ENCODE results near the gene STARD8. TPM values are rescaled to one million over a fixed set of nuclear protein-coding genes. Genes with fewer than 3 reads are reported as not detected.

STARD8 gene
- total and polyA plus RNA-seq, 2 donors (not counting 3 experiments of a cell fraction or from before 2014, with no cell fraction given) = 6.8 to 14.8 TPM

- Histone ChIP-seq H3K4me2 (ENCODE audit: insufficient read depth, low read length) (peak overlapping the region; percentile 38), H4K20me1 (replicated peaks; ENCODE audit: control insufficient read depth, extremely low read depth, insufficient read depth, low read length) (no peaks in the 10 kb centered on the region), H3K9ac (replicated peaks; ENCODE audit: extremely low read depth, insufficient read depth, low read length) (peak overlapping the region; percentile 56), H3K27ac (ENCODE audit: insufficient read depth, low read depth, low read length) (peak overlapping the region; percentile 61), H3K27me3 (ENCODE audit: control insufficient read depth in 2 of 2, insufficient read depth in 2 of 2, low read length in 2 of 2) (no peaks in the 10 kb centered on the region), H2AFZ (ENCODE audit: low read depth, low read length) (no peak overlapping the region), H3K36me3 (ENCODE audit: control insufficient read depth in 2 of 2, extremely low read depth in 1 of 2, insufficient read depth in 2 of 2, low read length in 2 of 2) (no peaks in the 10 kb centered on the region), H3K9me3 (replicated peaks; ENCODE audit: control insufficient read depth, insufficient read depth, low read length) (no peaks in the 10 kb centered on the region), H3K4me3 (replicated peaks in 1 of 3; ENCODE audit: insufficient read depth in 1 of 3, low read depth in 1 of 3, low read length in 3 of 3) (no peak overlapping the region), H3K4me1 (ENCODE audit: control insufficient read depth, extremely low read depth, insufficient read depth, low read length) (peaks cover 72% of the 10 kb centered on the region), H3K9me1 (replicated peaks; ENCODE audit: control insufficient read depth, extremely low read depth, insufficient read depth, low read length) (no peaks in the 10 kb centered on the region), H3K79me2 (ENCODE audit: control insufficient read depth, insufficient read depth, low read length) (peaks cover 55% of the 10 kb centered on the region)
- CTCF ChIA-PET = interaction anchor here (1.0 to 1.1 kb wide), 2 partner anchors 11 to 13 kb away, joined by 3 to 7 read pairs; no protein-coding TSS in a partner anchor
- no peak for TF ChIP-seq GATA2 (IDR thresholded peaks at IDR 0.05; ENCODE audit: insufficient read depth, insufficient read length, low read depth, low read length)
- TF ChIP-seq POLR2AphosphoS5 (IDR thresholded peaks at IDR 0.05; ENCODE audit: insufficient read depth, low read depth, low read length) = no peak
- no peak for TF ChIP-seq JUN (IDR thresholded peaks at IDR 0.05; ENCODE audit: borderline replicate concordance, insufficient read depth, insufficient read length, low read depth)
- no peak for TF ChIP-seq MYC (IDR thresholded peaks at IDR 0.05; ENCODE audit: low read depth, low read length)
- TF ChIP-seq MAX (IDR thresholded peaks at IDR 0.05; ENCODE audit: insufficient read depth, insufficient read length) = no peak
- TF ChIP-seq FOS (IDR thresholded peaks at IDR 0.05; ENCODE audit: borderline replicate concordance, insufficient read depth, low read length) = no peak
- TF ChIP-seq POLR2A (IDR thresholded peaks at IDR 0.05; ENCODE audit: low read depth, low read length) = no peak
- no peak for TF ChIP-seq CTCF (IDR thresholded peaks at IDR 0.05; ENCODE audit: extremely low read depth in 1 of 2, insufficient read depth in 1 of 2, low read depth in 1 of 2, low read length in 2 of 2)
- TF ChIP-seq EZH2 (IDR thresholded peaks at IDR 0.05; ENCODE audit: borderline replicate concordance, low read depth, low read length, severe bottlenecking) = no peak
- FAIRE-seq = no peak
- dilution Hi-C loops (cut with MboI; ENCODE audit: extremely low pct_ligation_motif_present, low sequenced_read_pairs) (no loop called here), intact Hi-C loops (cut with micrococcal nuclease) (no loop called here)
- BruUV-seq (replicated peaks) = no TSS peak
- POLR2A ChIA-PET = no interaction called here
- peak; percentile 44 for DNase-seq (ENCODE audit: low read depth, low spot score)
Measured at GRCh38 chrX:68697036-68697435, 49.6 kb downstream of the STARD8 start.
